ENCODE results near the gene SPTBN4. TPM values are rescaled to one million over a fixed set of nuclear protein-coding genes. Genes with fewer than 3 reads are reported as not detected.
A peak's percentile ranks its signal among the peaks of the same experiment; 100 is the strongest.

Gene SPTBN4
- polyA plus RNA-seq, 1 of the 3 experiments (the other 2 are of a cell fraction), result 3.1 TPM

DNA sequence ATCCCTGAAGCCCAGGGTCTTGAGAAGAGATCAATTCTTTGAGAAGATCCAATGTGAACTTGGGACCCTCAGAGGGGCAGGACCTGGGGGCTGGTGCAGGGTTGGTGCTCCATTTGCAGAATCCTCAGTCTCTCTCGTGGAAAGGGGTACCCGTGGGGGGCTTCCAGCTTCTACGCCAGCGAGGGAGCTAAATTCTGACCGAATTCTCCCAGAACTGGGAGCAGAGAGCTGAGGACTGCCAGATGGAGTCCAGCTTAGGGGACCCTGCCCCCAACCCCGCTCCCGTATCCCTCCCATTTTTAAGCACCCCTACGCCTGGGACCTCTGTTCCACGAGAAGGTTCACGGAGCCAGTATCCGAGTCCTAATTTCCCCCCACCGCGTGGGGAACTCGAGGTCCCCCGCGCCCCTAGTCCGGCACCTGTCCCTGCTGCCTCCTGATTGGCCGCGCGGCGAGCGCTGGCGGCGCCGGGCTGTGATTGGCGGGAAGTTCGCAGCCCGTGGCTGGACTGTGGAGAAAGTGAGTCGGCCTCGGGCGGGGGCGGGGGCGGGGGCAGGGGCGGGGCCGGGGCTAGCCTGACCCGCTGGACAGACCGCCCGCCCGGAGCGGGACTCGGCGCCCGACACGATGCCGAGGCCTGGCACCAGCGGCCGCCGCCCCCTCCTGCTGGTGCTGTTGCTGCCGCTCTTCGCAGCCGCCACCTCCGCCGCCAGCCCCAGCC lies 130.0 kb downstream of the SPTBN4 start:
- Histone ChIP-seq H3K27me3 (ENCODE audit: insufficient read depth) (no peaks in the 10 kb centered on the region), H3K36me3 (replicated peaks in 1 of 2; ENCODE audit: control insufficient read depth in 1 of 2, insufficient read depth in 2 of 2, low read length in 1 of 2) (no peaks in the 10 kb centered on the region), H3F3A (replicated peaks; ENCODE audit: insufficient read depth) (peaks cover 19% of the 10 kb centered on the region), H3K9me3 (no peaks in the 10 kb centered on the region), H2AFZ (ENCODE audit: low read depth) (0 out of 2 replicates have a peak overlapping the region, but pooled peaks have one; percentile 46), H3K9ac (peak overlapping the region; percentile 71), H3K27ac (ENCODE audit: low read depth in 2 of 2, low read length in 1 of 2) (no peak overlapping the region), H3K79me2 (ENCODE audit: insufficient read depth) (no peaks in the 10 kb centered on the region), H3K9me2 (no peaks in the 10 kb centered on the region), H3K4me2 (peak overlapping the region; percentile 88), H3K4me3 (ENCODE audit: low read depth in 2 of 2, low read length in 1 of 2) (peak overlapping the region; percentile 36 to 57), H4K20me1 (ENCODE audit: insufficient read depth) (no peaks in the 10 kb centered on the region; the same call in 1 of the 2 replicates), H3K4me1 (ENCODE audit: control insufficient read depth in 1 of 2, insufficient read depth in 2 of 2, low read depth in 1 of 2, low read length in 1 of 2) (peaks cover 0 to 17% of the 10 kb centered on the region in 2 experiments; a peak in 2 of 4 replicates)
- DNase-seq, result peak; percentile 76
- ChIA-PET CTCF (interaction anchor here (1.1 to 3.3 kb wide), 3 partner anchors 47 to 67 kb away, joined by 3 to 24 read pairs (median 4); no protein-coding TSS in a partner anchor), POLR2A (no interaction called here)
- no peak for TF ChIP-seq FOXJ3 (CRISPR knock-in tag; IDR thresholded peaks at IDR 0.05)
- TF ChIP-seq, protein P1, sequence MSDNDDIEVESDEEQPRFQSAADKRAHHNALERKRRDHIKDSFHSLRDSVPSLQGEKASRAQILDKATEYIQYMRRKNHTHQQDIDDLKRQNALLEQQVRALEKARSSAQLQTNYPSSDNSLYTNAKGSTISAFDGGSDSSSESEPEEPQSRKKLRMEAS (IDR thresholded peaks at IDR 0.05; ENCODE audit: low read depth), result peak; percentile 75
- TF ChIP-seq, protein P2, sequence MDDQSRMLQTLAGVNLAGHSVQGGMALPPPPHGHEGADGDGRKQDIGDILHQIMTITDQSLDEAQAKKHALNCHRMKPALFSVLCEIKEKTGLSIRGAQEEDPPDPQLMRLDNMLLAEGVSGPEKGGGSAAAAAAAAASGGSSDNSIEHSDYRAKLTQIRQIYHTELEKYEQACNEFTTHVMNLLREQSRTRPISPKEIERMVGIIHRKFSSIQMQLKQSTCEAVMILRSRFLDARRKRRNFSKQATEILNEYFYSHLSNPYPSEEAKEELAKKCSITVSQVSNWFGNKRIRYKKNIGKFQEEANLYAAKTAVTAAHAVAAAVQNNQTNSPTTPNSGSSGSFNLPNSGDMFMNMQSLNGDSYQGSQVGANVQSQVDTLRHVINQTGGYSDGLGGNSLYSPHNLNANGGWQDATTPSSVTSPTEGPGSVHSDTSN (IDR thresholded peaks at IDR 0.05), result peak; percentile 77
- 13% methylated on average over 19 of the region's 53 CpGs for WGBS (ENCODE audit: low lambda C conversion rate)

DNA sequence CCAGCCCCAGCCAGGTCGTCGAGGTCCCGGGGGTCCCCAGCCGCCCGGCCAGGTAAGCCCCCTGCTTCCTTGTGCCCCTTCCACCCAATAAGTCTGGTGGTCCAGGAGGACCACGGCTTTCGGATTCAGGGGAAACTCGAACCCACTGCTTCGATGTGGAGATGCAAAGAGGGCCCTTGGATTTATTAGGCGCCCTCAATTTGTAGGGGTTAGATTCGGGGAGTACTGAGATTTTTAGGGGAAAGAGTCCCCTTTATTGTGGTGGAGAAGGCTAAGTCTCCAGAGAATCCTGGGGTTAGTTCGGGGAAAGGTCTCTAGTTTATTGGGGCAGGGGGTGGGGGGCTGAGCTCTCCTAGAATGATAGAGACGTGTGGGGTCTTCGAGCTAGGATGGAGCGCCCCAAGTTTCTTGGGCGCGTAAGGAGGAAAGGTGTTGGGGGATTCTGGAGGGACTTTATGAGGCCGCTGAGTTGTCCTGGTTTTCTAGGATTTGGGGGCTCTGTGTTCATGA lies 130.6 kb downstream of the SPTBN4 start:
- H3F3A ChIP-seq (replicated peaks; ENCODE audit: insufficient read depth), result peaks cover 19% of the 10 kb centered on the region
- H2AFZ ChIP-seq (ENCODE audit: low read depth), result peak overlapping the region; percentile 46; the same call in 1 of the 2 replicates
- WGBS (ENCODE audit: low lambda C conversion rate), result 33% methylated on average over 15 of the region's 18 CpGs
- H3K9ac ChIP-seq, result peak overlapping the region; percentile 71
- no peak for DNase-seq
- no peaks in the 10 kb centered on the region for H3K9me2 ChIP-seq
- H3K4me2 ChIP-seq, result peak overlapping the region; percentile 88
- no peaks in the 10 kb centered on the region; the same call in 1 of the 2 replicates for H4K20me1 ChIP-seq (ENCODE audit: insufficient read depth)
- ChIA-PET POLR2A (no interaction called here), CTCF (interaction anchor here (1.3 to 9.6 kb wide), 6 partner anchors 23 to 133 kb away, joined by 4 to 176 read pairs (median 24); partner anchors contain the start of gene BLVRB)
- peaks cover 0 to 21% of the 10 kb centered on the region in 2 experiments; a peak in 2 of 4 replicates for H3K4me1 ChIP-seq (ENCODE audit: control insufficient read depth in 1 of 2, insufficient read depth in 2 of 2, low read depth in 1 of 2, low read length in 1 of 2)
- H3K27ac ChIP-seq (ENCODE audit: low read depth in 2 of 2, low read length in 1 of 2), result no peak overlapping the region
- H3K4me3 ChIP-seq (ENCODE audit: low read depth in 2 of 2, low read length in 1 of 2), result peak overlapping the region; percentile 36 to 57
- H3K9me3 ChIP-seq, result no peaks in the 10 kb centered on the region
- no peaks in the 10 kb centered on the region for H3K27me3 ChIP-seq (ENCODE audit: insufficient read depth)
- no peaks in the 10 kb centered on the region for H3K79me2 ChIP-seq (ENCODE audit: insufficient read depth)
- H3K36me3 ChIP-seq (replicated peaks in 1 of 2; ENCODE audit: control insufficient read depth in 1 of 2, insufficient read depth in 2 of 2, low read length in 1 of 2), result no peaks in the 10 kb centered on the region
- TF ChIP-seq RFX5 (IDR thresholded peaks at IDR 0.05; ENCODE audit: low read length), result no peak
- no peak for TF ChIP-seq GABPA (IDR thresholded peaks at IDR 0.05; ENCODE audit: low read depth)
- TF ChIP-seq NRF1 (IDR thresholded peaks at IDR 0.05; ENCODE audit: low read depth, low read length), result no peak
- TF ChIP-seq EZH2phosphoT487 (IDR thresholded peaks at IDR 0.05; ENCODE audit: borderline replicate concordance, low read depth), result no peak
- no peak for TF ChIP-seq RXRA (IDR thresholded peaks at IDR 0.05; ENCODE audit: borderline replicate concordance, low read depth)
- TF ChIP-seq RCOR1 (IDR thresholded peaks at IDR 0.05; ENCODE audit: low read length), result no peak
- TF ChIP-seq CHD2 (IDR thresholded peaks at IDR 0.05; ENCODE audit: low read length, partially characterized antibody), result no peak
- TF ChIP-seq TEAD4 (IDR thresholded peaks at IDR 0.05; ENCODE audit: borderline replicate concordance, insufficient read depth), result no peak
- TF ChIP-seq, protein P3, sequence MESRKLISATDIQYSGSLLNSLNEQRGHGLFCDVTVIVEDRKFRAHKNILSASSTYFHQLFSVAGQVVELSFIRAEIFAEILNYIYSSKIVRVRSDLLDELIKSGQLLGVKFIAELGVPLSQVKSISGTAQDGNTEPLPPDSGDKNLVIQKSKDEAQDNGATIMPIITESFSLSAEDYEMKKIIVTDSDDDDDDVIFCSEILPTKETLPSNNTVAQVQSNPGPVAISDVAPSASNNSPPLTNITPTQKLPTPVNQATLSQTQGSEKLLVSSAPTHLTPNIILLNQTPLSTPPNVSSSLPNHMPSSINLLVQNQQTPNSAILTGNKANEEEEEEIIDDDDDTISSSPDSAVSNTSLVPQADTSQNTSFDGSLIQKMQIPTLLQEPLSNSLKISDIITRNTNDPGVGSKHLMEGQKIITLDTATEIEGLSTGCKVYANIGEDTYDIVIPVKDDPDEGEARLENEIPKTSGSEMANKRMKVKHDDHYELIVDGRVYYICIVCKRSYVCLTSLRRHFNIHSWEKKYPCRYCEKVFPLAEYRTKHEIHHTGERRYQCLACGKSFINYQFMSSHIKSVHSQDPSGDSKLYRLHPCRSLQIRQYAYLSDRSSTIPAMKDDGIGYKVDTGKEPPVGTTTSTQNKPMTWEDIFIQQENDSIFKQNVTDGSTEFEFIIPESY (IDR thresholded peaks at IDR 0.05; ENCODE audit: borderline replicate concordance, low read depth), result no peak
- TF ChIP-seq, protein P2 (IDR thresholded peaks at IDR 0.05), result no peak
- TF ChIP-seq POLR2AphosphoS5 (IDR thresholded peaks at IDR 0.05; ENCODE audit: low read depth, low read length), result no peak
- TF ChIP-seq SMC3 (IDR thresholded peaks at IDR 0.05; ENCODE audit: low read depth, low read length), result no peak
- TF ChIP-seq MXI1 (IDR thresholded peaks at IDR 0.05; ENCODE audit: low read depth, low read length), result no peak
- TF ChIP-seq FOSL2 (IDR thresholded peaks at IDR 0.05; ENCODE audit: borderline replicate concordance, low read depth), result no peak
- TF ChIP-seq, protein P1 (IDR thresholded peaks at IDR 0.05; ENCODE audit: low read depth), result no peak
- TF ChIP-seq, protein P4, sequence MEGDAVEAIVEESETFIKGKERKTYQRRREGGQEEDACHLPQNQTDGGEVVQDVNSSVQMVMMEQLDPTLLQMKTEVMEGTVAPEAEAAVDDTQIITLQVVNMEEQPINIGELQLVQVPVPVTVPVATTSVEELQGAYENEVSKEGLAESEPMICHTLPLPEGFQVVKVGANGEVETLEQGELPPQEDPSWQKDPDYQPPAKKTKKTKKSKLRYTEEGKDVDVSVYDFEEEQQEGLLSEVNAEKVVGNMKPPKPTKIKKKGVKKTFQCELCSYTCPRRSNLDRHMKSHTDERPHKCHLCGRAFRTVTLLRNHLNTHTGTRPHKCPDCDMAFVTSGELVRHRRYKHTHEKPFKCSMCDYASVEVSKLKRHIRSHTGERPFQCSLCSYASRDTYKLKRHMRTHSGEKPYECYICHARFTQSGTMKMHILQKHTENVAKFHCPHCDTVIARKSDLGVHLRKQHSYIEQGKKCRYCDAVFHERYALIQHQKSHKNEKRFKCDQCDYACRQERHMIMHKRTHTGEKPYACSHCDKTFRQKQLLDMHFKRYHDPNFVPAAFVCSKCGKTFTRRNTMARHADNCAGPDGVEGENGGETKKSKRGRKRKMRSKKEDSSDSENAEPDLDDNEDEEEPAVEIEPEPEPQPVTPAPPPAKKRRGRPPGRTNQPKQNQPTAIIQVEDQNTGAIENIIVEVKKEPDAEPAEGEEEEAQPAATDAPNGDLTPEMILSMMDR (IDR thresholded peaks at IDR 0.05), result no peak
- no peak for TF ChIP-seq GATA2 (CRISPR knock-in tag; IDR thresholded peaks at IDR 0.05)
